GM12878 (cell line): ENCODE data around the gene PGM5. TPM values are rescaled to one million over a fixed set of nuclear protein-coding genes. Genes with fewer than 3 reads are reported as not detected.
"Not testable (repeated sequence)": the region's sequence is repeated elsewhere in the genome, so short reads cannot be mapped to it uniquely, and the experiment has no call there.

Source experiments
- ATAC-seq: fragments of 200-7000 bp; cut with Tn5 transposase; 3 replicates; pipeline ENCODE4 v1.9.1; 2020; ENCODE audit warnings: mild to moderate bottlenecking, moderate library complexity
- BruUV-seq: library from RNA; stranded (reverse); fragments of 400-500 nt; replicated peaks from 2 replicates; lab custom pipeline; 2021; lab: Mats Ljungman, UMichigan
- CTCF ChIA-PET: fragments of 300-600 bp; sonication (Branson Sonifier 250); formaldehyde crosslinking; extraction: SDS; loops from one replicate; lab custom pipeline; 2021; ENCODE audit warnings: inconsistent platforms; lab: Yijun Ruan, JAX
- POLR2A ChIA-PET: fragments of 350-600 bp; formaldehyde crosslinking; extraction: SDS; loops from one replicate; lab custom pipeline; 2021; ENCODE audit warnings: inconsistent platforms; lab: Charles Lee
- RAD21 ChIA-PET: fragments of 300-600 bp; sonication (Branson Sonifier 250); formaldehyde crosslinking; loops from one replicate; lab custom pipeline; 2023; ENCODE audit warnings: antibody characterized with exemption; ENCODE audit not compliant: unreplicated experiment; lab: Charles Lee
- SMC1A ChIA-PET: fragments of 300-600 bp; sonication (Branson Sonifier 250); formaldehyde crosslinking; loops from one replicate; lab custom pipeline; 2023; ENCODE audit not compliant: unreplicated experiment, uncharacterized antibody; lab: Charles Lee
- DNase-seq: peaks from one replicate; pipeline ENCODE4 v3.0.0-alpha.2; 2011; ENCODE audit warnings: low read depth, low spot score
- FAIRE-seq: peaks from 3 replicates; lab custom pipeline; 2011; peaks lifted over from hg19 to GRCh38; lab: Jason Lieb, UNC
- H2AFZ ChIP-seq: 2 replicates; pipeline ENCODE4 v1.6.0; 2011; ENCODE audit warnings: low read depth, low read length, control low read depth; ENCODE audit not compliant: control insufficient read depth
- H3K27ac ChIP-seq: 2 replicates; pipeline ENCODE4 v1.5.1; 2011; ENCODE audit warnings: control low read depth; ENCODE audit not compliant: control insufficient read depth, insufficient read depth
- H3K27me3 ChIP-seq, 2 experiments: replicated peaks in 1 of 2; 2 replicates each; pipeline versions ENCODE4 v1.6.0 to v1.6.1; 2011; ENCODE audit warnings: low read length in 1 of 2; ENCODE audit not compliant: control insufficient read depth in 2 of 2, insufficient read depth in 2 of 2
- H3K36me3 ChIP-seq, 2 experiments: 2 replicates each; pipeline ENCODE4 v1.5.1; 2011; ENCODE audit warnings: low read length in 1 of 2; ENCODE audit not compliant: control insufficient read depth in 2 of 2, insufficient read depth in 2 of 2
- H3K4me1 ChIP-seq: 2 replicates; pipeline ENCODE4 v1.6.1; 2011; ENCODE audit warnings: mild to moderate bottlenecking, low read length, moderate library complexity, mixed read lengths; ENCODE audit not compliant: control insufficient read depth, insufficient read depth
- H3K4me2 ChIP-seq: 2 replicates; pipeline ENCODE4 v1.6.0; 2011; ENCODE audit warnings: control low read depth; ENCODE audit not compliant: control insufficient read depth, insufficient read depth
- H3K4me3 ChIP-seq: fragments of 200-600 bp; sonication (generic); 2 replicates; pipeline ENCODE4 v1.5.1; 2016
- H3K79me2 ChIP-seq: 2 replicates; pipeline ENCODE4 v1.6.0; 2011; ENCODE audit warnings: low read length; ENCODE audit not compliant: control insufficient read depth, insufficient read depth
- H3K9ac ChIP-seq: 2 replicates; pipeline ENCODE4 v1.8.0; 2011; ENCODE audit warnings: low read length, control low read depth, mixed read lengths; ENCODE audit not compliant: control insufficient read depth, insufficient read depth
- H3K9me3 ChIP-seq: replicated peaks from 3 replicates; pipeline ENCODE4 v1.5.1; 2011; ENCODE audit warnings: mild to moderate bottlenecking, low read length; ENCODE audit not compliant: control insufficient read depth, insufficient read depth
- H4K20me1 ChIP-seq: 2 replicates; pipeline ENCODE4 v1.6.0; 2011; ENCODE audit not compliant: control insufficient read depth, insufficient read depth
- WGBS: methylation state at CpG from one replicate; pipeline ENCODE4 v1.1.6; 2016; ENCODE audit warnings: low lambda C conversion rate; ENCODE audit not compliant: insufficient replicate concordance, insufficient coverage; ENCODE audit errors: missing lambda C conversion rate; 5-methylcytosine and 5-hydroxymethylcytosine counted together
- in situ Hi-C: fragments of 300-500 bp; cut with MboI; formaldehyde crosslinking; loops from 9 replicates; pipeline ENCODE4 v1.14.3; 2018; ENCODE audit warnings: mixed read lengths
- intact Hi-C: fragments of 100-400 bp; cut with micrococcal nuclease; formaldehyde crosslinking; loops from one replicate; pipeline ENCODE4 v1.14.2; 2022; ENCODE audit not compliant: unreplicated experiment
- polyA plus RNA-seq, 11 experiments: library from polyadenylated mRNA; depleted of rRNA in 4 of 11; unstranded in 6 of 11; stranded (reverse) in 5 of 11; fragments of >200 nt; fragmentation: Nextera tagmentation in 4 of 11; fragmentation: Illumina TruSeq in 1 of 11; extraction: Ambion mirVana in 4 of 11; extraction: Trizol in 1 of 11; gene quantifications; 1 replicate in 1 of 11; 2 replicates in 10 of 11; pipeline versions ENCODE4 v1.2.1 to v1.2.3, GENCODE V29; 2011 to 2016; ENCODE audit warnings: inconsistent platforms in 2 of 11, missing spikeins in 2 of 11, low read depth in 1 of 11
- total RNA-seq, 4 experiments: library from RNA; depleted of rRNA in 3 of 4; stranded (reverse); fragments of >200 nt in 3 of 4; fragmentation: Illumina TruSeq in 1 of 4; extraction: Trizol in 1 of 4; gene quantifications; 2 replicates each; pipeline versions ENCODE4 v1.2.1 to v1.2.3, GENCODE V29; 2013 to 2021

The PGM5 gene
- total and polyA plus RNA-seq, 10 of the 15 experiments (the other 5 are each of a cell fraction or from before 2014, with no cell fraction given) = 0.28 to 0.73 TPM; not detected in 8

DNA sequence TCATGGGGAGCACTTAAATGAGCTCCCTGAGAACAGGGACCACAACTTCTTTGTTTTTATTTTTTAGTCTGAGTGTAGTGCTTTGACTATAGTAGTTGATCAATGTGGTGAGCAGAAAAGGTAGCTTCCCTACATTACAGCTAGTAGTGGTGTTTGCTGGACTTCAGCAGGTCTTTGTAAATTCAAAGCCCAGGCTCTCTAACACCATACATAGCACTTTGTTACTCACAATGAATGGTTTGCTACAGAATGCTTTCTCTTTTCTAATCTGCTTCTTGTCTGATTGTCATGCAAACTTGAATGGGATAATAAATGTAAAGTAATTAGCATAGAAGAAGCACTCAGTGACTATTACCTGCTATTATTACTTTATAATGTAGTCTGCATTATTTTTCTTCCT lies 55.5 kb downstream of the PGM5 start:
- H3K4me2 ChIP-seq, H3K79me2 ChIP-seq, H4K20me1 ChIP-seq, H3K4me3 ChIP-seq, RAD21 ChIA-PET, intact Hi-C loops, DNase-seq, CTCF ChIA-PET, POLR2A ChIA-PET, H2AFZ ChIP-seq, H3K27me3 ChIP-seq, H3K27ac ChIP-seq, H3K4me1 ChIP-seq, SMC1A ChIA-PET, H3K36me3 ChIP-seq, ATAC-seq, H3K9me3 ChIP-seq, BruUV-seq, in situ Hi-C loops, H3K9ac ChIP-seq, FAIRE-seq: not testable (repeated sequence)

DNA sequence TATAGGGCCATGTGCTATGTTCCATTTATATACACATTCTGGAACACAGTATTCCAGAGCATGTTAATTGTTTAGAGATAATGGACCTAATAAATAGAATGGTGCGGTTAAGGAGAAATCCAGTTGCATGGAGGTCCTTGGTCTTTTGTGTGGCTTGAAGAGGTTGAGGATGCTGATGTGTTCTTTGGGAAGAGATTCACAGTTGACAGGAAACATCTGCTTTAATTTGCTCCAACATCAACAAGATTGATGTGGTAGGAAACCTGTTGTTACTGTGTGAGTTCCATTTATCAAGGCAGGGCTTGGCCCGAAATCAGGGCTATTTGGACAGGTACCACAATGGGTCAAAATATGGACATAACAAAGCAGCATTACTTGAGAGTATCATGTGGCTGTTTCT lies 56.3 kb downstream of the PGM5 start:
- H3K4me2 ChIP-seq, H3K36me3 ChIP-seq, DNase-seq, H3K27ac ChIP-seq, H3K9me3 ChIP-seq, H4K20me1 ChIP-seq, CTCF ChIA-PET, H2AFZ ChIP-seq, H3K9ac ChIP-seq, RAD21 ChIA-PET, in situ Hi-C loops, H3K79me2 ChIP-seq, SMC1A ChIA-PET, BruUV-seq, H3K4me1 ChIP-seq, H3K27me3 ChIP-seq, H3K4me3 ChIP-seq, intact Hi-C loops, POLR2A ChIA-PET, FAIRE-seq, ATAC-seq: not testable (repeated sequence)
- 45% methylated on average over 2 of the region's 2 CpGs for WGBS

GRCh38 chr9:68415065-68415464 lies 58.7 kb downstream of the PGM5 start:
- H2AFZ ChIP-seq, H3K4me2 ChIP-seq, FAIRE-seq, H3K4me3 ChIP-seq, BruUV-seq, SMC1A ChIA-PET, DNase-seq, H3K36me3 ChIP-seq, RAD21 ChIA-PET, H4K20me1 ChIP-seq, H3K4me1 ChIP-seq, H3K27me3 ChIP-seq, CTCF ChIA-PET, in situ Hi-C loops, intact Hi-C loops, POLR2A ChIA-PET, H3K79me2 ChIP-seq, ATAC-seq, H3K9ac ChIP-seq, H3K9me3 ChIP-seq, H3K27ac ChIP-seq: not testable (repeated sequence)
- WGBS = 36% methylated on average over 1 of the region's 1 CpG
